Fibroblast of the conjunctiva (primary cell): ENCODE measurements around the gene MRPL49.

Experiments
- DNase-seq: peaks from one replicate; pipeline ENCODE4 v3.0.0-alpha.2; 2010; ENCODE audit warnings: low read depth

Gene MRPL49

DNA sequence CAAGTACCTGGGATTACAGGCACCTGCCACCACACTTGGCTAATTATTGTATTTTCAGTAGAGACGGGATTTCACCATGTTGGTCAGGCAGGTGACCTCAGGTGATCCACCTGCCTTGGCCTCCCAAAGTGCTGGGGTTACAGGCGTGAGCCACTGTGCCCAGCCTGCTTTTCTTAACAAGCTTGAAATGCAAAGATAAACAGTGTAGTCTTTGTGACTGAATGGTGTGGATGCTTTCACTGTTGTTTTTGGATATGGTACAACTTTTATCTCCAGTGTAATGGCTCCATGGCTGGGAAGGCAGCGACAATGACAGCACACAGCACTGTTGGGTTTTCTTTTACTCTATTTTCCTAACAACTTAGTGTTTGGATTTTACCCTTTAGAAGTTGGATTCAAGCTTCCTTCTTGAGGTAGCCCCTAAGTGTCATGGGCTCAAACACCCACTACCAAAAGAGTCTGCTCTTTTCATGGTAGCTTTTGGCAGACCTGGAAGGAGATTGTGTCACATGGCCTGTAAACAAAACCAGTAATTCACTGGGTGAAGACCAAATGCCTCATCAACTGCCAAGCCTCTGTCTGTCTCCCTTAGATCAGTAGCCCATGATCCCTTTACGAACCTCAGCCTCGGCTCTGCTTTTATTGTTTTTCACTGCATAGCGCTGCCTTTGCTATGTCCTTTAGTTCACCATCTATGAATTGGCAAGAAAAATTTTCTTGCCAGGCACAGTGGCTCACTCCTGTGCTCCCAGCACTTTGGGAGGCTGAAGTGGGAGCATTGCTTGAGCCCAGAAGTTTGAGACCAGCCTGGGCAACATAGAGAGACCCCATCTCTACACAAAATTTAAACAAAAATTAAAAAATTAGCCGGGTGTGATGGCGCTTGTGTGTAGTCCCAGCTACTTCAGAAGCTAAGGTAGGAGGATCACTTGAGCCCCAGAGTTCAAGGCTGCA is 19.7 kb upstream of the MRPL49 start:
- DNase-seq: no peak

DNA sequence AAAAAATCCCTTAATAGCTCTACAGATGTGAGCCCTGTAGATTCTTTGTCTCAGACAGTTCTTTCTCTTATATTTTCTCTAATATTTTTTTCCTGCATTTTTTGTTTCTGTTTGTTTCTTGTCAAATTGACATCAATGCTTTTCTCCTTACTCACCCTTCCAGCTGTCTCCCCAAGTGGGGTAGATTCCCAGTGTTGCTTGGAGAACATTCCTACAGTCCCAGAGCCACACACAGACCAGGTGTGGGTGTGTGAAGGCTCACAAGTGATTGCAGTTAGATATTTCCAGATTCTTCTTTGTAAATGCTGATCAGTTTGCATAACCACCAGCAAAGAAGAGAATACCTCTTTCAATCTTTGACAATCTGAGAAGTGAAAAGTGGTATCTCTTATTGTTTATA is 18.6 kb upstream of the MRPL49 start:
- DNase-seq: no peak

DNA sequence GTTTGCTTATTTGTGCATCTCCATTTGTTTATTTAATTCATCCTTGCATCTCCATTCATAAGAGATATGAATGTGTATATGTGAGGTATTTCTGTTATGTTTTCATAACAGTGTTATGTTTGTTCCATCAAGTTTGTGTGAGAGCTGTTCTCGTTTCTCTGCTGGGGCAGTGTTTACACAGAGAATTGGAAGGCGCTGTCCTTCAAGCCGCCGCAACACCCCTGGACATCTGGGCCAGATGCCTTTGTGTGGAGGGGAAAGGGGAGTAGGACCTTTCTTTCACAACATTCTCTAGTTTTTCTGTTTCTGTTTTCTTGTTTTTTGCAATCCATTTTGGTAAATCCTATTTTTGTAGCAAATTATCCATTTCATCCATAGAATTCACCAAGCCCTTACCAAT is 17.5 kb upstream of the MRPL49 start:
- DNase-seq: no peak

DNA sequence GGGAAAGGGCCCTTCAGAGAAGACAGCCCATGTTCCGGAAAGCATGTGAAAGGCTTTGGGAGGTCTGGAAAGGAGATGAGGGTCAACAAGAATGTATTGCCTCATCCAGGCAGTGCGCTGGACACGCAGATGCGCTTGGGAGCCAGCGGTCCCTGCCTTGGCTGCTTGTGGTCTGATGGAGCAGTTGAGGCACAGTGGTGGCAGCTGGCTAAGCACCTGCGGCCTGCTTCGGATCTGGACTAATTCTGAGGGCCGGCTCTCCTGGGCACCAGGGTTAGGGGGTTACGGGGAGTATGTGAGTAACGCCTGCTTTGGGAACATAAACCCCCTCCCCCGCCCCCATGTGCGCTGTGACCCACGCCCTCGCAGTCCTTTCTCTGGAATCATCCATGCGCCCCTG is 15.0 kb upstream of the MRPL49 start:
- no peak for DNase-seq

DNA sequence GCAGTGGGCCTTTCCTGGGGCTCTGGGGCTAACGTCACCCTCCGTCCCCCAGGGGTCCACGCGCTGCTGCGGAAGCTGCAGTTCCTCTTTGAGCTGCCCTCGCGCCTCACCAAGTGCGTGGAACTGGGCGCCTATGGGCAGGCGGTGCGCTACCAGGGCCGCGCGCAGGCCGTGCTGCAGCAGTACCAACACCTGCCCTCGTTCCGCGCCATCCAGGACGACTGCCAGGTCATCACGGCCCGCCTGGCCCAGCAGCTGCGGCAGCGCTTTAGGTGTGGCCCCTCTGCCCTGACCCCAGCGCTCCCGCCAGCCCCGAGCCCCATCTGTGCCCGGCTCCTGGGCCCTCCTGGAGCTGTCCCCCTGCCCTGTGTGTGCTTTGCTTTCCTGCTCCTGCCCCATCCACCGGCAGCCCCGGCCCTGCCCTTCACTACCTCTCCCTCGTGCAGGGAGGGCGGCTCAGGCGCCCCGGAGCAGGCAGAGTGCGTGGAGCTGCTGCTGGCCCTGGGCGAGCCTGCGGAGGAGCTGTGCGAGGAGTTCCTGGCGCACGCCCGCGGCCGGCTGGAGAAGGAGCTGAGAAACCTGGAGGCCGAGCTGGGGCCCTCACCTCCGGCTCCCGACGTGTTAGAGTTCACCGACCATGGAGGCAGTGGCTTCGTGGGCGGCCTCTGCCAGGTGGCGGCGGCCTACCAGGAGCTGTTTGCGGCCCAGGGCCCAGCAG is 14.2 kb upstream of the MRPL49 start:
- DNase-seq: no peak

DNA sequence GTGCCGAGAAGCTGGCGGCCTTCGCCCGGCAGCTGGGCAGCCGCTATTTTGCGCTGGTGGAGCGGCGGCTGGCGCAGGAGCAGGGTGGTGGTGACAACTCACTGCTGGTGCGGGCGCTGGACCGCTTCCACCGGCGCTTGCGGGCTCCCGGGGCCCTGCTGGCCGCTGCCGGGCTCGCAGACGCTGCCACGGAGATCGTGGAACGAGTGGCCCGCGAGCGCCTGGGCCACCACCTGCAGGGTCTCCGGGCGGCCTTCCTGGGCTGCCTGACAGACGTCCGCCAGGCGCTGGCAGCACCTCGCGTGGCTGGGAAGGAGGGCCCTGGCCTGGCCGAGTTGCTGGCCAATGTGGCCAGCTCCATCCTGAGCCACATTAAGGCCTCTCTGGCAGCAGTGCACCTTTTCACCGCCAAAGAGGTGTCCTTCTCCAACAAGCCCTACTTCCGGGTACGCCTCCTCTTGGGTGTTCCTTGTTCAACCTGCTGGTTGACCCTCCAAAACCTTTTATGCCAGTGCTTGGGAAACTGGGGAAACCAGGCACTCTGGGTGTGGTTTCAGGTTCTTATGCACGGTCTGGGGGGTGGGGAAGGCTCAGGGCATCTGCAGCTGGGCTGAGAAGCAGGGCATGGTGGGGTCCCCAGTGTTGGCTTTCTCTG is 13.5 kb upstream of the MRPL49 start:
- no peak for DNase-seq

DNA sequence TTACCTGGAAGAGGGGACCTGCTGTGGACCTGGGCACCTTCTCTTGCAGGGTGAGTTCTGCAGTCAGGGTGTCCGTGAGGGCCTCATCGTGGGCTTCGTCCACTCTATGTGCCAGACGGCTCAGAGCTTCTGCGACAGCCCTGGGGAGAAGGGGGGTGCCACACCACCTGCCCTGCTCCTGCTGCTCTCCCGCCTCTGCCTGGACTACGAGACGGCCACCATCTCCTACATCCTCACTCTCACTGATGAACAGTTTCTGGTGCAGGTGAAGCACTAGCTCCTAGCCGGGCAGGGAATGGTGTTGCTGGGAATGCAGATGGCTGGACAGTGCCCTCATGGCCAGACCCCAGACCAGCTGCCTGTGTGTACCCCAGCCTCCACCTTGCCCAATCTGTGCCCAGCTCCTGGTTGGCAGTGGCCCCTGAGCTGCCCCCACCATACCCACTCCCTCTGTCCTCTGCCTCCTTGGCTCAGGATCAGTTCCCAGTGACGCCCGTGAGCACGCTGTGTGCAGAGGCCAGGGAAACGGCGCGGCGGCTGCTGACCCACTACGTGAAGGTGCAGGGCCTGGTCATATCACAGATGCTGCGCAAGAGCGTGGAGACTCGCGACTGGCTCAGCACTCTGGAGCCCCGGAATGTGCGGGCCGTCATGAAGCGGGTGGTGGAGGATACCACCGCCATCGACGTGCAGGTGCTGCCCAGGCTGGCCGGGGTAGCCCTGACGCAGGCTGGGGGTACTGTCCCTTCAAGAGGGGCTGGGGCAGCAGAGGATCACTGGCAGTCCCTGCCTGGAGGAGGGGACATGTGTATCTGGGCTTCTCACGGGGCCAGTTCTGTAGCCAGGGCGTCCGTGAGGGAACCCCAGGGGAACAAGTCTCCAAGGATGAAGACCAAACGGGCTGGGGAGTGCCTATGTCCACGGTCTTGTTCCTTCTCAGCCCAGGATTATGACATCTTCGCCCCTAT is 12.6 kb upstream of the MRPL49 start:
- no peak for DNase-seq

DNA sequence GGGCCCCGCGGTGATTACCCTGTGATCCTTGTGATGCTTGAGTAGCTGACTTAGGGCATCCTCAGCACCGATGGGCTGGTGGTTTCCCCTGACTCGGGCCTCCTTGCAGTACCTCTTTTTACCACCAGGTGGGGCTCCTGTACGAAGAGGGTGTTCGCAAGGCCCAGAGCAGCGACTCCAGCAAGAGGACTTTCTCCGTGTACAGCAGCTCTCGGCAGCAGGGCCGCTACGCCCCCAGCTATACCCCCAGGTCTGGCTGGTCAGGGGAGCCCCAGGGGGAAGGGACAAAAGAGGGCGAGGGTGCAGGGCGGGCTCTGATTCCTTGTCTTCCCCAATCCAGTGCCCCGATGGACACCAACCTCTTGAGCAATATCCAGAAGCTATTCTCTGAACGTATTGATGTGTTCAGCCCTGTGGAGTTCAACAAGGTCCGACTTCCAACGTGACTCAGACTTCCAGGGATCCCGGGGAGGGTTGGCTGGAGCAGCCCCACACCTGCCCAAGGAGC is 11.7 kb upstream of the MRPL49 start:
- DNase-seq: peak; percentile 56

DNA sequence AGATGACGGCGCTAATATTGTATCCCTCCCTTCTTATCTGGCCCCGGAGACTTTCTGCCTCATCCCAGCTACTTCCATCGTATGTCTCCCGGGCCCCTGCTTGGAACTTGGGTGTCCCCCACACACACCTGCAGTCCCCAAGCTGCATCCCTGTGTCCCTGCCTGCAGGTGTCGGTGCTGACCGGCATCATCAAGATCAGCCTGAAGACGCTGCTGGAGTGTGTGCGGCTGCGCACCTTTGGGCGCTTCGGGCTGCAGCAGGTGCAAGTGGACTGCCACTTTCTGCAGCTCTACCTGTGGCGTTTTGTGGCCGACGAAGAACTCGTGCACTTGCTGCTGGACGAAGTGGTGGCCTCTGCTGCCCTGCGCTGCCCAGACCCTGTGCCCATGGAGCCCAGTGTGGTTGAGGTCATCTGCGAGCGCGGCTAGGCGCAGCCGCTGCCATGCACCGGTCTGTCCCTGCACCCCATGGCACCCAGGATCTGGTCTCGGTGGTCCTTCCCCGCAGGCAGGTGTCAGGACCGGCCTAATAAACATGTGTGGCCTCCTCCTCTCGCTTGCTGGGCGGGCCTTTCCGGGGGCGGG is 10.9 kb upstream of the MRPL49 start:
- DNase-seq: no peak

DNA sequence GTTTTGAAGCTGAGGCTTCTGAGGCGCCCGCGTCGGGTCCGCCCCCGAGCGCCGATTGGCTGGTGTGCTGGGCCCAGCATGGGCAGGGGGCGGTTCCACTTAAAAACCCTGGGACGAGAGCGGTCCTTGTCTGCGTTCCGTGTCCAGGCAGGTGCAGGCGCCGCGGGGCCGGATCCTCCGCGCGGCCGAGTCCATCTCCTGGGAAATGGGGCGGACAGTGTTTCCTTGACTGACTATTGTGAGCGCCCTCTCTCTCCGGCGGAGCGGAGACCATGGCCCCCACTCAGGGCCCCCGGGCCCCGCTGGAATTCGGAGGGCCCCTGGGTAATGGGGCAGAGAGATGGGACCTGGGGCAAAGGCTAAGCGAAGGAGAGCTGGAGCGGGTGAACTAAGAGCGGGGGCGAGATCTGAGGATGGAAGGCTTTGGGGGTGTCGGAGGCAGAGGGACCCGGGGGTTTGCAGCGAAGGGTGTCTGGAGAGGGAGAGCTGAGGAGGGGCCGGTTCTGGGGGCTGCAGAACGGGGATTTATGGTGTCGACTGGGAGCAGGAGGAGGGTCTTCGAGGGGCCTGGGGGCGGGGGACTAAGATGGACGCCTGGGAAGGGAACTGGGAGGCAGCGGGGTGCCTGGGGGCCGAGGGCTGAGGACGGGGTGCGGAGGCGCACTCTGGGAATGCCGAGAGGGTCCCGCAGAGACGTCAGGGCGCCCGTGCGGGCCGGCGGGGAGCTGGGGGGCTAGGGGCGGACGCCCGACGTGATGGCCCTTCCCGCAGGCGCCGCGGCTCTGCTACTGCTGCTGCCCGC is 10.2 kb upstream of the MRPL49 start, which contains the start of gene TM7SF2:
Gene TM7SF2, plus strand, starts transcription at position 129 of the 802 bp plus-strand sequence. Its CDS starts 144 bp downstream, at position 273.
- peak; percentile 83 for DNase-seq

DNA sequence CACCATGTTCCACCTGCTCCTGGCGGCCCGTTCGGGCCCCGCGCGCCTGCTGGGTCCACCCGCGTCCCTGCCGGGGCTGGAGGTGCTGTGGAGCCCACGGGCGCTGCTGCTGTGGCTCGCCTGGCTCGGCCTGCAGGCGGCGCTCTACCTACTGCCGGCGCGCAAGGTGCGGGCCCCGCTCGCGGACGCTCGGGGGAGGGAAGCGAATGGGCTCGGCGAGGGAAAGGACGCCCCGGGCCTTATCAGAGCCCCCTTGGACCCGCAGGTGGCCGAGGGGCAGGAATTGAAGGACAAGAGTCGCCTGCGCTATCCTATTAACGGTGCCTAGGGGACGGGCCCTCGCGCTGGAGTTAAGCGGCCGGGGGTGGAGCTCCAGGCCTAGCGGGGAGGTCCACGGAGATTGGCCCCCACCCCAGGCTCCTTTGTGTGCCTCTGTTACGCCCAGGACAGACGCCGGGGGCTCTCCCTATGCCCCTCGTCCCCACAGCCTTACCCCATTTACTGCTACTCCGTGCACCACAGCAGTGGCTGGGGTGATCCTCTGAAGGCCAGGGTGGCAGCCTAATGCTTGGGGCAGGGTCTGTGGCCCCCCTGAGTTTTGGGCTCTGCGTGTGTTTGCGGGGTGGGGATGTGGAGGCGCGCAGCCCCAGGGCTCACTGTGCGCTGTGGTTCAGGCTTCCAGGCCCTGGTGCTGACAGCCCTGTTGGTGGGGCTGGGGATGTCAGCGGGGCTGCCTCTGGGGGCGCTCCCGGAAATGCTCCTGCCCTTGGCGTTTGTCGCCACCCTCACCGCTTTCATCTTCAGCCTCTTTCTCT is 9.4 kb upstream of the MRPL49 start:
- no peak for DNase-seq

DNA sequence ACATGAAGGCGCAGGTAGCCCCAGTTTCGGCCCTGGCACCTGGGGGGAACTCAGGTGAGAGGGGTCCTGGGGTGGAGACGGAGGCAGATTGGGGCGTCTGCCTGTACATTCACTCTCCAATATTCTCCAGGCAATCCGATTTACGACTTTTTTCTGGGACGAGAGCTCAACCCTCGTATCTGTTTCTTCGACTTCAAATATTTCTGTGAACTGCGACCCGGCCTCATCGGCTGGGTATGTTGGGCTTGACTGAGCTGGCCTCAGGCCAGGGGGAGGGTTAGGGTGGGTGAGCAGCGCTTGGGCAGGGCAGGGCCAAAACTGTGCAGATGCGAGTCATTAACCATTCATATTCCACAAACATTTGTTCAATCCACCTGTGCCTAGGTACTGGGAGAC is 8.8 kb upstream of the MRPL49 start:
- DNase-seq: no peak

DNA sequence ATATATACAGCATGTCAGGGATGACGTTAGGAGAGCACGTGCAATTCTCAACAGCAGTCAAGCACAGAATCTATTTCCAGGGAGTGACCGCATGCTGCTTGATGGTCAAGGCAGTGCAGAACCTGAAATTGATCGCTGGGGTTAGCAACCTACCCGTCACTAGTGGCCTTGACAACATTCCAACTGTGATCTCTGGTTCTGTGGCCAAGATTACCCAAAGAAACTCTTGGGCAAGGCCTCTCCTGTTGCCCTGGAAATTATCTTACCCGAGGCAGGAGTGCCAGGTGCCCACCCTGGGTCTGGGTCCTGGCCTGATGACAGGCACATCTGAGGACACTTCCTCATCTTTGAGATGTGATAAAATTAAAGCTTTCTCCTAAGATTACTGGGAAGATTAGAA is 8.3 kb upstream of the MRPL49 start:
- no peak for DNase-seq

DNA sequence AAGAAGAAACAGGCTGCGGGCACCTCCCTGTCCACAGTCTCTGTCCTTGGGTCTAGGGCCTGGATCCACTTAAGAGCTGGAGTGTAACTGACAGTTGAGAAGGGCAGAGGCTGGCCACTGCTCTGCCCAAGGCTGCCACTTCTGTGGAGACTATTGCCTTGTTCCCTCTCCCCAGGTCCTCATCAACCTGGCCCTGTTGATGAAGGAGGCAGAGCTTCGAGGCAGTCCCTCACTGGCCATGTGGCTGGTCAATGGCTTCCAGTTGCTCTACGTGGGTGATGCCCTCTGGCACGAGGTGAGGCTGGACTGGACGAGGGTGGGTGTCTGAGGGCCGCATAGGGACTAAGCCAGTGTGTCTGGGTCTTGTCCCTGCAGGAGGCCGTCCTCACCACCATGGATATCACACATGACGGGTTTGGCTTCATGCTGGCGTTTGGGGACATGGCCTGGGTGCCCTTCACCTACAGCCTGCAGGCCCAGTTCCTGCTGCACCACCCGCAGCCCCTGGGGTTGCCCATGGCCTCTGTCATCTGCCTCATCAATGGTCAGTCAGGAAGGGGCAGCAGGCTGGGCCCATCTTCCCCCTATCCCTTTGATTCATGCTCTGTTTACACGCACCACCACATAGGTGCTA is 7.5 kb upstream of the MRPL49 start:
- no peak for DNase-seq

DNA sequence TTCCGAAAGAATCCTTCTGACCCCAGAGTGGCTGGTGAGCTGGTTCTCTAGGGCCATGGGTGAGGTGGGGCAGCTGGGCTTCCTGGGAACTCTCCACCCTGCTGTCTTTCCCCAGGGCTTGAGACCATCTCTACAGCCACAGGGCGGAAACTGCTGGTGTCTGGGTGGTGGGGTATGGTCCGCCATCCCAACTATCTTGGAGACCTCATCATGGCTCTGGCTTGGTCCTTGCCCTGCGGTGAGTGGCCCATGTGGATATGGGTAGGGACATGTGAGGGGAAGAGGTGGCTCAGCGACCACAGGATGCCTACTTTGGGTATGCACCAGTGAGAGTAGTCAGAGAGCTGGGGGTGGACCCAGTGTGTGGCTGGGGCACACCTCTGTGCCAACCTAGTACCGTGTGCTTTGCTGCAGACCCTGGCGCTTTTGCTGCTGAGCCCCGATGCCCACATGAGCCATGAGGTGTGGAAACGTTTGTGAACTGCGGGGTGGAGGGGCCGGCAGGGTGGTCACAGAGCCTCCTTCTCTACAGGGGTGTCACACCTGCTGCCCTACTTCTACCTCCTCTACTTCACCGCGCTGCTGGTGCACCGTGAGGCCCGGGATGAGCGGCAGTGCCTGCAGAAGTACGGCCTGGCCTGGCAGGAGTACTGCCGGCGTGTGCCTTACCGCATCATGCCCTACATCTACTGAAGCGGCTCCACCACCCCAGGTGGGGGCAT is 6.6 kb upstream of the MRPL49 start:
- no peak for DNase-seq

DNA sequence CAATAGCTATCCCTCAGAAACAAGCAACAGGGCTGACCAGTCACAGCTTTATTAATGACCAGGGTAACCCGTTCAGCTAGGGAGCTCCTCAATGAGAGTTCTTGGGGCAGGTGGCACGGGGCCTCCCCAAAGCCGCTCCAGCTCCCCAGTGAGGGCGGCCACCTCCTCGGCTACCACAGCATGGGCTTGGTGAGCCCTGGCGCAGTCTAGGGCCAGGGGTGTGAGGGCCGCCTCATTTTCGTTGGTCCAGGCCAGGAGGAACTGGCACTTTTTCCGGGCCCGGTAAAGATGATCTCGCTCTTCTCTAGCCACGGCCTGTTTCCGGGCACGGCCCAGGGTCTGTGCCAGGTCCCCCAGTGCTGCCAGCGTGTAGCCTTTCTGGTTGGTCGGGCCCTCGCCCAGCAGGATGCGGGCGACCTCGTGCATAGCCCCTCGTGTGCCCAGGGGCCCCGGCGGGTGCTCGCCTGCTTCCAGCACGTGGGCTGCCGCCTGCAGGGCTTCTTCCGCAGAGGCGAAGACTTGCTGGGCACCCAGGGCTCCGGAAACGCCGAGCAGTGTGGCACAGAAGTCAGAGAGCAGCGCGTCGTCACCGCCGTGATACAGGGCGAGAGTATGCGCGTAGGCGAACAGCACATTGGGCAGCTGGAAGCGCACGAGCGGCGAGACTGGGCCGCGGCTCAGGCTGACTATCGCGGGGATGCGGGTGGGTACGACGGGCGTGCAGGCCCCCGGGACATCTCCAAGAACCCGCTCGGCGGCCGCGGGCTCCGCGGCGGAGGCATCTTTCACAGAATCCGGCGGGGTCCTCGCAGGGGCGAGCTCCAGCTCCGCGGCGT is 5.5 kb upstream of the MRPL49 start:
- DNase-seq: no peak
